NCI-H1436 treated with DMSO at 0.1 percent for 48 hours (cell line): ENCODE results near the gene GALNT3.

Experiments used
- DNase-seq: peaks from one replicate; lab custom pipeline; 2025; lab: John Stamatoyannopoulos, UW

Gene GALNT3

DNA sequence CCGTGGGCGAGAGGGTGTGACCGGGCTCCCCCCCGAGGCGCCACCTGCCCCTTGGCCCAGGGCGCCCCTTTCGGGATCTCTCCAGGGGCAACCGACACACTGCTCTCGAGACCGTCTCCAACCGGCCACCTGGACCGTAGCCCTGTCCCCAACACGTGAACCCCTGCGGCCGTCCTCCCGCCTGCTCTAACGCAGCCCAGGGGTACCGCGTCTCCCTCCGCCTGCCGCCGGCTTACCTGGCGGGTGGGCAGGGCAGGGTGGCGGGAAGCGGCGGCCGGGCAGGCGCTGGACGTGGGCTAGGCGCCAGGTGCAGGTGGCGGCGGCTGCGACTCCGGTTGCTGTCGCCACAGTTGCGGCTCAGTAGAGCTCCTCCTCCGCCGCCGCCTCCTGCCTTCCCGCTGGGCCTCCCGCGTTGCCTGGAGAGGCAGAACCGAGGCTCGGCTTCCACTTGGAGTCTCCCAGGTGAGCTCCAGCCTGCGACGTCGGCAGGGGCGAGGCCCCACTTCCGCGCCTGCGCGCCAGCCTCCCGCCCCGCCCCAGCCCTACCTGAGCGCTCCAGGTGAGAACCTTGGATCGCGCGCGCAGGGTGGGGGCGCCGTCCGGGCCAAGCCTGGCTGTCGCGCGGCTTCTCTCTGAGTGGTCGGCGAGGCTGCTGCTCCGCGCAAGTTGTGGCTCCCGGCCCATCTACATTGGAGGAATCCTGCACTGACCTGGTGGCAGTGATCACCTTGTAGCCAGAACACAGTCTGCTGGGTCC is at the start of gene GALNT3:
GALNT3 (minus strand) TSS at position 469 of the 757 bp plus-strand sequence. CDS start 23,547 bp downstream, outside the sequence.
- DNase-seq = no peak

DNA sequence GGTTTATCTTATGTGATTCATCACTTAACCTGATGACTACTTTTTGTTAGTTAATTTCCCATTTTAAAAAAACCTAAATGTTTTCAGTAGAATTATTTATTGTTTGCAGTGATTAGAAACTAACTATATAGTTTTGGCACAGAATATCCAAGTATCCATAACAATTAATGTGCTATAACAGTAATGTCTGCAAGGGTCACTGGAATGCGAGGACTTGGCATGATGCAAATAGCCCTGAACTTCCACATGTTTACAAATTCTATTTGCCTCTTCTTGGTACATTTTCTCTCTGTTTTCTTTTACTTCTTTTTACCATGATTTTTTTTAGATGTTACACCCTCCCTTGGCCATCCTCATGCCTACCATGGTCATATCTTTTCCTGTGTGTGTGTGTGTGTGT is 49.3 kb upstream of the GALNT3 start:
- no peak for DNase-seq

DNA sequence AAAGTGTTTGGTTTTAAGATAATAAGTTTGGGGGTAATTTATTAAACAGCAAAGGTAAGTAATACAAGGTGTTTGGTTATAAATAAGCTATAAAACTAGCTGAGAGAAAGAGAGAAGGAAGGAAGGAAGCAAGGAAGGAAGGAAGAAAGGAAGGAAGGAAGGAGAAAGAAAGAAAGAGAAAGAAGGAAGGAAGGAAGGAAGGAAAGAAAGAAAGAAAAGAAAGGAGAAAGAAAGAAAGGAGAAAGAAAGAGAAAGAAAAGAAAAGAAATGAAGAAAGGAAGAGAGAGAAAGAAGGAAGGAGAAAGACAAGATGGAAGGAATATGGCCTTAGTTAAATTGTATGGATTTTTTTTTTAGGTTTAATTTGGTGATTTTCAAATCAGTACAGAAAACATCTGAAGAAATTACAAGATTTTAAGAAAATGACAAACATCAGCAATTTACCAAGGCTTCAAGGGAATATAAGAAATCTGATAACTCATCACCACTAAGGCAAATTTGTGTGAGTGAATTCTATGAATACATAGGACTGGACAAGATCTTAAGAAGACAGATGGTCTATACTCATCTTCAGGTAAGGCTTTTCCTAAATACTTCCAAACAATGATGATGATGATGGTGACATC is 46.4 kb upstream of the GALNT3 start:
- no peak for DNase-seq

DNA sequence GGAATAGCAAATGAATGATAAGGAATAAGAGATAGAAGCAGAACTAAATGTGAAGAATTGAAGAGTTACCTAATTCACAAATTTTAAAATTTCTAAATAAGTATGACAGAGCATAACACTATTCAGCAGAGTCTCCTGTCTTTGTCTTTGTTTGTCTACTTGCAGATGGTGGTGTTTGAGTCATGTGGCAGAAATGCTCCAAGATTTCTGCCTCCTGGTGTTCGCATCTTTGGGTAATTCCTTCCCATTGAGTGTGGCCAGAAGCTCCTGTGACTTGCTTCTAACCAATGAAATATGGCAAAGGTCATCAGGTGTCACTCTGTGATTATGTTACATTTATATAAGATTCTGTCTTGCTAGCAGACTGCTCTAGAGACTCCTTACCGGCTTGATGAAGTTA is 45.6 kb upstream of the GALNT3 start:
- DNase-seq = no peak

DNA sequence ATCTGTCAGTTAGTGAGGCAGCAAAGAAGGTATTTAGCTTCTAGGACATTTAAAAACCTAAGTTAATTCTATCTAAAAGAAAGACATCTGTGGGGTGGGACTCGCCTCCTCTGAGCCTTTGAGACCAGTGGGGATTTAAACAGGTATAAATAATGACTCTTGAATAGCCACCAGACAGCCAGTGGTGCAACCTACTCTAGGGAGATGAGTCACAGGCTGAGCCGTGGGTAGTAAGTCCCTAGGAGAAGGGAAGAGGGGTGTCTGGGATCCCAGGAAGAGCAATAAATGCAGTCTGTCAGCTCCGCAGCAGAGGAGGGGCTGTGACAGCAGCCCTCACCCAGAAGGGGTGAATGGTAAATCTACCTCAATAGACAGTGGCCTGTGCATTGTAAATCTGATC is 43.1 kb upstream of the GALNT3 start:
- DNase-seq = no peak

DNA sequence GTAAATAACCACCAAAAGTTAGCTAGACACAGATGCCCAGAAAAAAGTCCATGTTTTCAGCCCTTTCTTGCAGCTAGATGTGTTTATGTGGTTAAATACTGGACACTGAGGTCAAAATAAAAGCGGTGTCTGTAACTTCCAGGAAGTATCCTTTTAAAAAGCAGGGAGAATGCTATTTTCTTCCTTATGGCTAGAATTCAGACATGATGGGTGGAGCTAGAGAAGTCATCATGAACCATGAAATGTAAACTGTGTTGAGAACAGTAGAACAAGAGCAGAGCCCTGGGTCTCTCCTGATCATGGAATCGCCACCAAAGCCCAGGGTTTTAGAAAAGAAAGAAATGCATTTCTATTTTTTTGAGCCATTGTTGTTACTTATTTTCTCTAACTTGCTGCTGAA is 41.3 kb upstream of the GALNT3 start:
- no peak for DNase-seq

DNA sequence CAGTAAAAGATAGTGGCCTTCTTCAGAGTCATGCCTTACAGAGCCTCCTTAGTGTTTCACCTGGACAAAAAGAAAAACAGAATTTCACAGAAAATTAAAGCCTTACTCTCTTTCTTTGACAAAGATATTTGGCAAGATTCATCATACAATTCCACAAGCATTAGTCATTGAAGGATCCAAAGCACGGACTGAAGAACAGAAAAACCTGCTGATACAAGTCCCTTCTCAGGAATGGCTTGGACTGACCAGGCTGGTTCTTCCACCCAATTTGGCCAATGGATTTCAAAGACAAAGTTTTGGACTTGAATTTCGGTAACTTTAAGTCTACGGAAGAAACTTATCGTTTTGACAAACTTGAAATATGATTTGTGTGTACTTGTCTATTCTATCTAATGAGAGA is 39.1 kb upstream of the GALNT3 start:
- DNase-seq = no peak

DNA sequence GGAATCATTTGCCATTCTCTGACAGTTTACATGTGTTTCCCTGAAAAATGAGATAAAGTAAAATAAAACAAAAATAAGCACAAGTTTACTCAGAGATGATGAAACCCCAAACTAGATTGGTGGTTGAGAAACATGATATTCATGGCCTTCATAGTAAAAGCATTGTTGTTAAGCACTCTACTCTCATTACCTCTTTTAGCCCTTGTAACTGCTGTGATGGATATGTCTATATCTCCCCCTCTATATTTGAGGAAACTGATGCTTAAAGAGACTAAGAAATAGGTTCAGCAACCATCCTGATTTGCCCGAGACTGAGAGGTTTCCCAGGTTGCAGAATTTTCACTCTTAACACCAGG is 33.9 kb upstream of the GALNT3 start:
- DNase-seq = no peak

DNA sequence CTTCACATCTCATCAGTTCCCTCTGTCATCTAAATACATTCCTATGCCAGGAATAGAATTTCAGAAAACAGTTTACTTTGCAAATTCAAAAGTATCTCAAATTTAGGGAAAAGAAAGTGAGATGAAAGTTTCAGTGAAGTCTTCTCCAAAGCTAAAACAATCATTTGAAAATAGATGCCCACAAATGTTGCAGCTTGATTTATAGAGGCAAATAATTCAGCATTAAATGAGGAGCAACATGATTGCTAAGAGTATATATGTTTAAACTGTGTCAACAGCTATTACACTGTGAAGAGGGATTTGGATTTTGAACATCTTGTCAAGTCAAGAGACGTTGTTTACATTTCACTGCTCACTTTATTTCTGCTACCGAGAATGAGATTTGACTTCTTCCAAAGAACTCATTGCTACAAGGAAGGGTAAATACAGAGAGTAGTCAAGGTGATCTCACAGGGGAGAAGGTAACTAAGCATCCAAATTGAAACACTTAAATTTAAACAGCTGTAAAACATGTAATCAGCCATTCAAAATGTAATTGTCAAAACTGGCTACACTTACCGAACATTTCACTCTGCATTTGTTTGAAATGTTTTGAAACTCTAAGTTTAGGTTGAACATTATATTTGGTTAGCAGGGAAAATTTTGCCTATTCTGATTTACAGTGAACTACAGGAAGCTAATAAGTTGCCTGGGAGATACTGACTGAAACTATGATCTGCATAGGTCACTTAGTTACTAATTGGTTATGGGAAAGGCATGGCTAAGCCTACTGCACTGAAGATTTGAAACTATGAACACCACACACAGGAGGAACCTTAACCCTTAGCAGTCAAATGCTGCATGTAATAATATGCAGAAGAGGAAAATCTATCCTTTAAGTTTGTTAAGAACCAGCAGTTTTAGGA is 33.2 kb upstream of the GALNT3 start:
- peak; percentile 72 for DNase-seq

DNA sequence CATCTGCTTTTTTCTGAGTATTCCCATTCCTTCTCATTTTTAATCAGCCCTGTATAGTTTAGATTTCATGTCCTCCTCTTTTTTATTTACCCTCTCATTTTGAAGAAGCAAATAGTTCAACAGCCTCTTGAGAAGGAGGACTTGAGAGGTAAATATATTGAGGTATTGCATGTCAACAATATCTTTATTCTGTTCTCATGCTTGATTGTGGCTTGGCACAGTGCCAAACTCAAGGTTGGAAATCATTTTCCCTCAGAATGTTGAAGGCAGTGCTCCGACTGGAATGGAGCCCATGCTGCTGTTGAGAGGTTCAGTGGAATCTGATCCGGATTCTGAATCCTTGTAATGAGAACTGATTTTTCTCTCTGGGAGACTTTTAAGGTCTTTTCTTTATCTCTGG is 31.0 kb upstream of the GALNT3 start:
- DNase-seq = no peak

DNA sequence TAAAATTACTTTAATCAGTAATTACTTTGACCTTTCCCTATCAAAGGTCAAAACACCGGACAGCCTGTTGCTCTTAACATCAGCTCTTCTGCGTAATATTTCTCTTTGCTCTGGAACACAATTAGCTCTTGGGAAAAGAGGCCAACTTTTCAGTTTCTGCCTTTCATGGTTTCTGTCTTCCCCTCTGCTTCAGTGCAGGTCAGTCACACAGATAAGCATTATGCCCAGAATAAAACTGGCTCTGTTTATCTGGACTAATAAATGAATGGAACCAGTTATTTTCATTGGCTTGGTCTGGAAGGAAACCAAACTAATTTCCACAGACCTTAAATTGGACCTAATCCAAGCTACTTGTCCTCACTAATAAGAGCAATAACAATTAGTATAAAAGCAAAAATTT is 26.2 kb upstream of the GALNT3 start:
- no peak for DNase-seq

DNA sequence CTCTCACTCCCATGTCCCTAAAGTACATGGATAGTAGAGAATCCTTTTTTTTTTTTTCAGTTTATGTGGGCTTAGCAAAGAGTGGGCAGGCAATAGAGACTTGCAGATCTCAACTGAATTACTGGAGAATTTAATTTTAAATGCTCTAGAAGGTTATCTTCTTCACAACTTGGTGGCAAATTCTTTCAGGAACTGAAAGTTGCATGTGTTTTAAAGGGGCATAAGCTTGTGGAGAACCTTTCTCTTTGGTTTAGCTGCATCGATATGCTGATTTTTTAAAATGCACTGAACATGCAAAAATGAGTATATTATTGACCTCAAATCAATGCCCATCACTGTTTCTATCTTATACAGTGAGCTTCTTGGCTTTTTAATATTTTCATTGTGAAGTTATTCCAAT is 24.9 kb upstream of the GALNT3 start:
- no peak for DNase-seq

DNA sequence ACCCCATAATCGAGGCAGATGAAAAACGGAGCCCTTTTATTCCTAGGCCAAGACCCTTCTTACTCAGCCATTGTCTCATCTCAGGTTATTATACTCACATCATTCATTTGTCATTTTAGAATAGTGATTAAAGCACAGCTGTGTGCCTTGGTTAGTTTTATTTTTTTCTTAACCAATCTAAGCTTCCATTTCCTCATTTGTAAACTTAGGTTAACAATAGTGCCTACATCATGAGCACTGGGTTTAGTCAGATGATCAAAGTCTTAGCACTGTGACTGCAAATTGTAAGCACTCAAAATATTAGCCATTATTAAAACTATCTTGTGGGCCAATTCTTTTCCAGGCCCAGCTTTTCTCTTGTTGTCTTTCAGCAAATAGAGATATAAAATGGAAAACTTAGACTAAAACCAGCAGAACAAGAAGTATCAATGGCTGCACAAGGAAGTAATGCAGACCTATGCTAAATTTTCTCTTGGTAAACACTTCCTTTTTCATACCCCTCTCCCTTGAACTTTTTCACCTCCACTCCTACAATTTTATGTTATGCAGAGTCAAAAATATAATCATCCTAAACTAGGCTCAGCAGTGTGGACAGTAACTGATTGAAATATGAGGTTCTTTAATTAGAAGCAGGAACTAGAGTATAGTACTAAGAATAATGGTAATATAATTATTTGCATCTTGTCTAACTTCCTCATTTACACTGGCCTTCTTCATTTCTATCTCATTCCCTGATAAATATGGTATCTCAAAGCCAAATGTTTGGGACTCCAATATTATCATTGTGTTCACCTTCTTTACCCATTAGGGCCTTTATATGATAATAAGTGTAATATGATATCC is 21.5 kb upstream of the GALNT3 start:
- no peak for DNase-seq

DNA sequence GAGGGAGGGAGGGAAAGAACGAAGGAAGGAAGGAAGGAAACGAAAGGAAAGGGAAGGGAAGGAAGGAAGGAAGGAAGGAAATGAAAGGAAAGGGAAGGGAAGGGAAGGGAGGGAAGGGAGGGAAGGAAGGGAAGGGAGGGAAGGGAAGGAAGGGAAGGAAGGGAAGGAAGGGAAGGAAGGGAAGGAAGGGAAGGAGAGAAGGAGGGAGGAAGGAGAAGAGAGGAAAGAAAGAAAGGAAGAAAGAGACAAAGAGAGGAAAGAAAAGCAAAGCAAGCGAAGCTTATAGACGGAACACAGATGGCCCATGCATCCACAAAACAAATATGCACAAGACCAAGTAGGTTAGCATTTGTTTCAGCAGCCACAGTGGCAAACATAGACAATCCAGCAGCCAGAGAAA is 20.4 kb upstream of the GALNT3 start:
- no peak for DNase-seq

DNA sequence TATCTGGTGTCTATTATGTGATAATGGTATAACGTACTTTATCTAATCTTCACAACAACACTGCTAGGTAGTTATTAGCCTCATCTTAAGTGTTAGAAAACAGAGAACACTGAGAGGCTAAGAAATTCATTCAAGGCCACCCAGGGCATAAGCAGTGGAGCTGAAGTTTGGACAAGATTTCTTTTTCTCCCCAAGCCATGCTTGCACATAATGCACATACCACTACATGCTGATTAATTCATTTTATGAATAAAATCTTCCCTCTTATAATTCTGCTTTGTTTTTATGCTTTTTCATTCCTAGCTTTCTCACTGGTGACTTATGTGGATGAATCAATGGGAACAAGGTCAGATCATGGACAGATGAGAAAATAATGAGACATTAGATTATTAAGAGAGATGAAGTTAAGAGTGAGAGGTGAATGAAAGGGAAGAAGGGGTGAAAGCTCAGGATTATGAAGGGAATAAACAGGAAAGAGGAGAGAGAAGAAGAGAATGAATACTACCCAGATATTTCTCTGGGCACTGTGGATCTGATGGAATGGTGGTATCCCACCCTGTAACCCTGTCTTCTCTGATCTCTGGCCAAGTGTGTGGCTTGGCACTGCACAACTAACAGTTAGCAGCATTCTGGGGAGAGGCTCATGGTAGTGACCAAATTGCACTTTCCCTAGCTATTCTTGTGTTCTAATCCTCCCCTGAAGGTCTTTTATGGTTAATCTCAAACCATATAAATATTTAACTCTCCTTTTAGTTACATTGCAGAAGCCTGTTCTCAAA is 17.7 kb upstream of the GALNT3 start:
- no peak for DNase-seq

DNA sequence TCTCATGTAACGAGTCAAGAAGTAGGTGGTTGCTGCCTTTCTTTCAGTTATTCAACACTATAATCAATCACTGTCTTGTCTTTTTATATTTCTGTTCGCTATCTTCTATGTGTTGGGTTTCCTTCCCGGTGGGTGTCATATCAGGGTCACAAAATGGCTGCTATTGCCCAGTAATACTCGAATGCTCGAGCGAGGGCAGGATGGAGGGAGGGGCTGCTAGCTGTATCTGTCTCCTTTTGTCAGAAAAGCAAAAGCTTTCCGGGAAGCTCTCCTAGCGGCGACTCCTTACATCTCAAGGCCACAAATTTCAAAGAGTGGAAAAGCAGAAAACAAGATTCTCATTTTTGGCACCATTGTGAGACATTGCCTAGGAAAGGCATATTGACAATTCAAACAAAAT is 16.4 kb upstream of the GALNT3 start:
- DNase-seq = no peak

DNA sequence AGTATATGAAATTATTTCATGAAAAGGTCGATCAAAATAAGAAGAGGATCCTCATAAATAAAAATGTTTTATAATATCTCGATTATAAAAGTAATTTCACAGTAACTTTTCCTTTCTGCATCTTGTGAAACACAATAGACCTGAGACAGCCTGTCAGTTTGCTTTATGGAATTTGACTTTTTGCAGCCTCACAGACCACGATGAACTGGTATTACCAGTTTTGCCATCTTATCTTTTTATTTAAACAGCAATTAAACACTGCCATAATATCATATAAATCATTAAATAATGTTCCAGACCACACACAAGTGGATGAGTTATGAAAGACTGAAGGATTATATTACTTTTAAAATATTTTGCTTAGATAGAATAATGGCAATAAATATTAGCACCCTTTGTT is 10.7 kb upstream of the GALNT3 start:
- DNase-seq = no peak

DNA sequence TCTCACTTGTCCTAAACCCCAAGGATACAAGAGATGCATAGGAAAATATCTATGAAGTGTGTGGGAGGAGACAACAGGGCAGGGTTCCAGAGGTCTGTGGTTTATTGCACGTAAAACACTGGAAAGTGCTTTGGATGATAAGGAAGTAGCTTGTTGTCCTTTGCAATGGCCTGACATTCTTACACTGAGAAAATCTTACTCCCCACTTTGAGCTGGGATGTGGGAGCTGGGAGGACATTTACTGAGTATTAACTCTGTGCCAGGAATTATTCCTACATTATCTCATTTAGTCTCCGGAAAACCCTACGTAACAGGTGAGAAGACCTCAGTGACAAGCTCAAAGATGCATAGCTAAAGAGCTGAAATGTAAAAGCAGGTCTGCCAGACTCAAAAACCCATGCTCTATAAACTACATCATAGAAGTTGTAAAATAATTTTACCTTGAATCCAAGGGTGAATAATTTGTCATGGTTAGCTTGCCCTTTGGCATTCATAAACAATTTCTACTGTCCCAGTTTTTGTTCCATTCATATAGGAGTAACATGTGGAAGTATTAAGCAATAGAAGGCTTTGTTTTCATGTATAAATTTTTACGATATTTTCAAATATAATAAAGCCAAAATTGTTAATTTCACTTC is 9.2 kb upstream of the GALNT3 start:
- DNase-seq = no peak

DNA sequence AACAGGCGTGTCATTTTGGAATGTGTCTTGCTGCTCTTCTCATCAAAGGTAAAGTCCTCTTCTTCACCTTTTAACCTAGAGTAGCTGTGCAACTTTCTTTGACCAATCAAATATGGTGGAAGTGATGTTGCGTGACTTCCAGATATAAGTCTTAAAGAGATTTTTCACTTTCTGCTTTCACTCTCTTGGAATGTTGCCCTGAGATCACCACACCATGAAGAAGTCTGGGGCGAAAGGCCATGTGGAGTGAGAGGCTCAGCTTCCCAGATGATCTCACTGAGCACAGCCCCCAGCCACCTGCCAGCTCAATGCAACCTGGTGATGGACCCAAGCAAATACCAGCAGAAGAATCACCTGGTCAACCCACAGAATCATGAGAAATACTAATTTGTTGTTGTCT is 7.1 kb upstream of the GALNT3 start:
- no peak for DNase-seq

DNA sequence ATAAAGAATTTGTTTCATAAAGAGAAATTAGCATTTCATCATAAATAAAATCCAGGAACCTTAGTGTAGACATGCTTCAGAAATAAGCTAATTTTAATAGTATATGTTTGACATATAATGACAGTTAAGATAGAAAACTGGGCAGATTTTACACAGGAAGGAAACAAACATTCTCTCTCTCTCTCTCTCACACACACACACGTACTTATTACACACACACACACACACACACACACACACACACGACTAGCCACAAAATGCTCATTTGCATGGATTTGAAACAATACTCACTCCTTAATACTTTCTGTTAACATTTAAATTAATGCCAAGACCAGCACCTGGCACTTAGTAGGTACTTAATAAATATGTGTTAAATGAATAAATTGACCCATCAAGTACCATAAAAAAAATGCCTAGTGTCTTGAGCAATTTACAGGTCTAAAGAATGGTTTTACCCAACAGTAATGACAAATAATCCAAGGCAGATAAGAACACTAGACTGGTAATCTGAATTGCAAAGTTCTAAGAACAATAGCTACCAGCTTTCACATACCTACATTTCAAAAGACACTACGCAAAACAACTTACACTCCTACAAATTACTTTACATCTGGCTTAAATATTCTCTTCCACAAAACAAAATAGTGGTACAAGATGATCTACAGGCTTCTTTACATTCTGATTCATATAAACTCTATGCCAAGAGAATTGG is 2.9 kb upstream of the GALNT3 start:
- no peak for DNase-seq
